ENCODE measurements around the gene B3GALT6. TPM values are rescaled to one million over a fixed set of nuclear protein-coding genes. Genes with fewer than 3 reads are reported as not detected.

The B3GALT6 gene
- total RNA-seq, 1 donor from 2014 or later: 8.6 TPM

DNA sequence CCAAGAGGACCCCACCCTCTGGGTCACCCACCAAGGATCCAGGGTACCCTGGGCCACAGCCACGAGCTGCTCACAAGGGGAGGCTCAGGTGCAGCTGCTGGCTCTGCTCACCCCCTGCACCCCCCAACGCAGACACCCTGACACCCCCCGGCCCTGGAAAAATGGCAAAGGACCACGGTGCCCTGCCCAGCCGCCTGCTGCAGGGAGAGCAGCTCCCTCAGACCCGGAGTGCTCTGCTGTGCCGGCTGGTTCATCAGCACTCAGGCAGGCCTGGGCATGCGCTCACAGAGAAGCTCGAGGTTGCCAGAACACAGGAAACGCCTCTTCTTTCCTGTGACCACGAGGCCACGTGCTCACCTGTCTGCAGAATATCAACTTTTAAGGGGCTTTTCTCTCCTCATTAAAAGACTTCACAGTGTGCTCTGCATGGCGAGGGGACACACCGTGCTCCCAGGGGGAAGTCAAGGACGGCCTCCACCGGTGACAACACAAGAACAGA lies 18.8 kb downstream of the B3GALT6 start:
- no peak for ATAC-seq (ENCODE audit: poor library complexity)
- no peak for DNase-seq
- intact Hi-C loops (cut with DNase I): no loop called here

DNA sequence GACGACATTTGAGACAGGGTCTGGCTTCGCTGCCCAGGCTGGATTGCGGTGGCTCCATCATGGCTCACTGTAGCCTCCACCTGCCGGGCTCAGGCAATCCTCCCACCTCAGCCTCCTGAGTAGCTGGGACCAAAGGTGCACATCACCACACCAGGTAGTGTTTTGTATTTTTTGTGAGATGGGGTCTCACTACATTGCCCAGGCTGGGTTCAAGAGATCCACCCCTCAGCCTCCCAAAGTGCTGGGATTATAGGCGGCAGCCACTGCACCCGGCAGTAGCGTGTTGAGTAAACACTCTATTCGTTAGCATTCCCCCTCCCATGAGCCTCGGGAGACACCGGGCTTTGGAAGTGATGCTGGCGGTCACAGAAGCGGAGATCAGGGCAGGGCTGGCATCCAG lies 21.3 kb downstream of the B3GALT6 start:
- no peak for DNase-seq
- intact Hi-C loops (cut with DNase I): no loop called here
- no peak for ATAC-seq (ENCODE audit: poor library complexity)

DNA sequence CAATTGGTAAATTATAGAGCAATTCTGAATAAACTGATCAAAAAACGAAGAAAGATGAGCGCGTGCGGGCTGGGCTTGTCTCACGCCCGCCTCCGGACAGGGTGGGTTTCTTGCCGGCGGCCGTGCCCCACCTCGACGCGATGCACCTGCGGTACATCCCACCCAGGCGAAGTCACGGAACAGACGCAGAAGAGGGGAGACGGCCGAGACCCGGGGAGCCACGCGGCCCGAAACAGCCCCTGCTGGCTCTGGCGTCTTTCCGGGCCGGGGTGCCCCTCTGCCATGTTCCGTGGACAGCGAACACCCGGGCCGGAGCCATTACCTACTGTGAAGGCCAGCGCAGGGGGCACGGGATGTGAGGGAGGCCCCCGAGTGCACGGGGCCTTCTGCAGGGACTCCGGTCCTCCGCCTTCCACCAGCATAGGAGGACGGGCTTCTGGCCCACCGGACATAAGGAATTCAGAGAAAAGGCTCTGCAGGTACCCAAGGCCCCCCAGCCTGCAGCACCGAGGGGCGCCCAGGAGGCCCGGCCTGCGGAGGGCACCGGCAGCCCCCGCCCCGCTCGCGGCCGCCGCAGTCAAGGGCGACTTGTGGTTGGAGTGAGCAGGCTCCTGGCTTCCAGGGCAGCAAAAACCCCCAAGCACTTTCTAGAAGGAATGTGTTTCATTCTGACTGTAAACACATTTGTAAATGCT lies 22.1 kb downstream of the B3GALT6 start:
- ATAC-seq (ENCODE audit: poor library complexity): no peak
- intact Hi-C loops (cut with DNase I): no loop called here
- no peak for DNase-seq

DNA sequence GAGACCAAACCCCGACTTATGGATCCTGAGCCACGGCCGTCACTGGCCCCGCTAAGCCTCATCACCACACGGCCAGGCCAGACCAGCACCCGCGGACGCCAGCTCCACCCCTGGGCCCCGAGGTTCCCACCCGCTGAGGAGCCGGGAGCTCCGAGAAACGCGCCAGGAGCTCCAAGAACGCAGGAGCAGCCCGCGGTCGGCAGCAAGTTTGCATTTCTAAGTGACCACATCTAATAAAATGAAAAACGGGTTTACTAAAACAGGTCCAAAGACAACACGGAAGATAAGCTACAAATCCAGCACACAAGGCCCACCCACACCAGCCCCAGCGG lies 22.6 kb downstream of the B3GALT6 start:
- intact Hi-C loops (cut with DNase I): no loop called here
- ATAC-seq (ENCODE audit: poor library complexity): no peak

DNA sequence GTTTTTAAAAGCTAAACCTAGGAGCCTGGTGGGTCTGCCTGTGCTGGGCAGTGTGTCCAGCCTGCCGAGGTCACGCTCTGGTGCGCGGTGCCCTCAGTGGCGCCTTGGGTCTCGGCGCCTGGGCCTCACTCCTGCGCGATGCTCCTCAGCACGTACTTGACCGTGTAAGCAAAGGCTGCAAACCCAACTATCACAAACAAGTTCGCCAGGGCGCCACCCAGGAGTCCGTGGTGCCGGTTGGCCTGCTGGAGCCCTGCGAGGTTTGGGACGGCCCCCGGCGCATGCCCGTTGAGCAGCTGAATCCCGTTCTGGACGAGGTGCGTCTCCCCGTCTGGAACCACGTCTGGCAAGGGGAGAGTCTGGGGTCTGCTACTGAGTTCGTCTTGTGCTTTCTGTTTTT lies 23.0 kb downstream of the B3GALT6 start:
- DNase-seq: no peak

More for the DNA sequence above, 22.6 kb downstream of the B3GALT6 start:
- DNase-seq: no peak

DNA sequence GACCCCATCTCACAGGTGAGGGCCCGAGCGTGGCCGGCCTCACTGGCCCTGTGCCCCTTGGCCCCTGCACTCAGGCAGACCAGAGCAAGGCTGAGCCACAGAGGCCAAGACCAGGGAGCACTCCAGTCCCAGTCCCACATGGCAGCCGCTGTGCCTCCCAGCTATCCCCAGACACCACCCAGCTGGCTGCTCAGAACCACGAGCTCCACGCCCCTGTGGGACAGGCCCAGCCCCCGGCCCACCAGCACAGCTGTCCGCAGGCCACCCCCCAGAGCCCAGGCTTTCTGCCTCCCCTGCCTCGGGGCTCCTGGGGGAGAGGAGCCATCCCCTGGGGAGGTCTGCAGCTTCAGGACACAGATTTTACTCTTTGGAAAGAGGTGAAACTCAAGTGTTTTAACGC lies 23.6 kb downstream of the B3GALT6 start:
- ATAC-seq (ENCODE audit: poor library complexity) (no peak), DNase-seq (no peak)
- intact Hi-C loops (cut with DNase I): no loop called here

More for the DNA sequence above, 23.0 kb downstream of the B3GALT6 start:
- intact Hi-C loops (cut with DNase I): no loop called here
- no peak for ATAC-seq (ENCODE audit: poor library complexity)

DNA sequence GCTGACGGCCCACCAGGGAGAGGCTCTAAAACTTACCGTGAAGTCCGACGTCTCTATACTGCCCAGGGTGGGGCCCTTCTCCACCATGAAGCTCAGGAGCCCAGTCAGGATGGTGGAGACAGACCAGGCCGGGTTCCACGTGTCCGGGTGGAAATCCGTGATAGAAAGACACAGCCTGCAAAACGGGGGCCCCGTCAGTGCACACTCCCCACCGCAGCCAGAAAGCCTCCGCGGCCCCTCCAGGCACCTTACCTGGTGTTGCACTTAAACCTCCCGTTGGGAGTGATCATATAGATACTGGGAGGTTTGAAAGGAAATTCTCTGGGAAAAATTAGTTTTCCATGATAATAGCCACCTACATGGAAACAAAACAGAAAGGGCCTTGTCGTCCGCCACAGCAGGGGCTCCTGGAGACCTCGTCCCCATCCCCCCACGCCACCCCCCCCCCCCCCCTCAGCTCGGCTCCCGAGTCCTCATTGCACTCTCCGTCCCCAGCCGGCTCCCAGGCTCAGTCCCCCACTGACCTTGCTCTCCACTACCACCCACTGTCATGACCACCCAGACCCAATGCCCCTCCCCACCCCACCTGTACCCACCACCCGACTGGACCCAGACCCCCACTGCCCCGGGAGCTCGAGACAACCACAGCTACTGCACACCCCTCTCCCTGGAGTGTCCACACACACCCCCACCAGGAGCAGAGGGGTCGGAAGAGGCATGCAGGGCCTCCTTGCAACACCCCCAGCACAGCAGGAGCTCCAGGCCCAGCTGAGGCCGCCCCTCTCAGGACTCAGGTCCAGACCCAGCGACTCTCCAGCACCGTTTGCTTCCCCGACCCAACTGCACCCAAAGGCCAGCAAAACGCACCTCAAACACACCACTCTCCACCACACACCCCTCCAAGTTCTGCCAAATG lies 25.2 kb downstream of the B3GALT6 start:
- DNase-seq (no peak), ATAC-seq (ENCODE audit: poor library complexity) (no peak)
- intact Hi-C loops (cut with DNase I): no loop called here

DNA sequence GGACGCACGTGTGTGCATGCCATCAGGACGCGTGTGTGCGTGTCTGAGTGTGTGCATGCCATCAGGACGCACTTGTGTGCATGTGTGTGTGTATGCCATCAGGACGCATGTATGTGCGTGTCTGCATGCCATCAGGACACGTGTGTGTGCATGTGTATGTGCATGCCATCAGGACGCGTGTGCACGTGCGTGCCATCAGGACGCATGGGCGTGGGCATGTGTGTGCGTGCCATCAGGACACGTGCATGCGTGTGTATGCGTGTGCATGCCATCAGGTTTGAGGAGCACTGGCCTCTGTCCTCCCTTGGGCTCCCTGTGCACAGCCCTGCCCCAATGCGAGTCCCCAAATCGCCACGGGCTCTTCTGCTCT lies 27.1 kb downstream of the B3GALT6 start:
- intact Hi-C loops (cut with DNase I): no loop called here
- no peak for DNase-seq
- ATAC-seq (ENCODE audit: poor library complexity): no peak

DNA sequence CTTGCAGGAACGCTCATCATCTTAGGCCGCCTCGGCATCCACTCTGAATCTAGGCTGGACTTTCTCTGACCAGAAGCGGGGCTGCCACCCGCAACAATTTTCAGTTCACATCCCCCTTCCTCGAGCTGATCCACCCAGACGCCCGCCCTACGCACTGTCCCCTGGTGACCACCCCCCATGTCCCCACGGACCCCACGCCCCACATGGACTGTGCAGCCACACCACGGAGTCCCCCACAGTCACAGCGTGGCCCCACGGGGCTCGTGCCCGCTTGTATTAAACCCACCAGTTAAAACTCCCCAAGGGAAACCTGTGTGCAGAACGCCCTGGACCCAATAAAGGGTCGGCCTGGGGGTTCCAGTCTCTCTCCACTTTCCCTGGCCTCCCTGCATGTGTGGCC lies 27.5 kb downstream of the B3GALT6 start:
- DNase-seq (no peak), ATAC-seq (ENCODE audit: poor library complexity) (no peak)
- intact Hi-C loops (cut with DNase I): no loop called here

DNA sequence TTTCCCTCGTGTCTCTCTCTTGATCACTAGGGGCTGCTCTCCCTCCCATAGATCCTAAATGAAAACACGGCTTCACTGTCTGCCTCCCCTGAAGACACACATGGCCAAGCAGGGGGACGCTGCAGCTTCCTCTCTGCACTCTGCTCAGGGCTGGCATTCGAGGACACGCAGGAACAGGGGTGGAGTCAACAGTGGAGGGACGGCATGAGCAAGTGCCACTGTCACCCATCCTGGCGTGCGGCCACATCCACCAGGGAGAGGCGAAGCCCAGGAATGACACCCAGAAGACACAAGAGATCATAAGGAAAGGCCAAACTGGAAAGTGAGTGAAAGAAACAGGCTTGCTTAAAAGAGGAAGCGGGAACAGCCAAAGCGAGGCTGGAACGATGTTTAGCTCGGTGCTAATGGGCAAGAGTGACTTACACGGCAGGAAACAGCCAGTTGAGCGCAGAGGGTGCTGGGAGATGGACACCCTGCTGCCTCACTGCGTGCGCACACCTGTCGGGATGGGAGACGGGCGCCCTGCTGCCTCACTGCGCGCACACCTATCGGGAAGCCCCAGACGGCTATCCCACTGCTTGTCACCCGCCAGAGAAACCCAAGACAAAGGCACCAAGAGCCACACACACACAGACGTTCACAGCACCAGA lies 28.0 kb downstream of the B3GALT6 start:
- ATAC-seq (ENCODE audit: poor library complexity) (peak; percentile 66), DNase-seq (peak; percentile 70)
- intact Hi-C loops (cut with DNase I): no loop called here

DNA sequence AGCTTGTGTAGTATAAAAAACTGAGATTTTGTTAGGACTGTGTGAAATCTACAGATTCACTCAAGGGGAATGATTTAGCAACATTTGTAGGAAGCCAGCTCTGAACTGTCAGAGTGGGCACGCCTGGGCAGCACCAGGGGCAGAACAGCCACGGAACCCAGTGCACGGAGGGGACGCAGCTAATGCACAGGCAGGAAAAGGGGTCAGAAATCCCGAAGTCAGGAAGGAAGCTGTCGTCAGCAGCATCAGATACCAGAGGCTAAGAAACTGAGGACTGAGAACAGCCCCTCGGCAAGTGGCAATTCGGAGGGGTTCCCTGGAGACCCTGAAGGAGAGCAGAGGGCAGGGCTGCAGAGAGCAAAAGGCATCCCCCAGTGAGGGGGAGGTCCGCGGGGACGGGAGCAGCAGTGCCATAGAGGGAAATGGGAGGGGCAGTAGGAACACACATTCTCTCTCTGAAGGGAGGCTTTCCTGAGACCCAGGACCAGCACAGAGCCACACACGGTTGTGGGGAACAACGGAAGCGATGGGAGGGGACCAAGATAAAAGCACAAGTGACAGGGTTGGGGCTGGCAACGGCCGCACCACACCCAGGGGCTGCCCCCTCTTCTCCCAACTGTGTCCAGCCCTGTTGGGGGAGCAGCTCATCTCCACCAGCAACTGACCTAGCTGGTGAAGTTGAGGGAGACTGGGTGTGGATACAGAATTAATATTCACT lies 29.0 kb downstream of the B3GALT6 start:
- intact Hi-C loops (cut with DNase I): no loop called here
- ATAC-seq (ENCODE audit: poor library complexity) (no peak), DNase-seq (no peak)

DNA sequence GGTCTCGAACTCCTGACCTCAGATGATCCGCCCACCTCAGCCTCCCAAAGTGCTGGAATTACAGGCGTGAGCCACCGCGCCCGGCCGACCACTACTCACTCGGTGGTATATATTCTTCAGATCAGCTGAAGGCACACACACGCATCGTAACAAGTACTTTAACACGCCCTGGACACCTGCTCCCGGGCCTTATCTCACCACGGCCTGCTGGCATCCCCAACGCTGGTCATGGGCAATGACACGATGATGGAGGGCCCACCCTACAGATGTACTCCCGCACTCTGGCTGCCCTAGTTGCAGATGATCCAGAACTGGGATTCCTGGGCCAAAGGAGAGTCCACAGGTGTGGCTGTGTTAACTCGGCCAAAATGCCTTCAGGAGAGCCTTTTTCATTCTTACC lies 30.0 kb downstream of the B3GALT6 start:
- DNase-seq (no peak), ATAC-seq (ENCODE audit: poor library complexity) (no peak)
- intact Hi-C loops (cut with DNase I): no loop called here

DNA sequence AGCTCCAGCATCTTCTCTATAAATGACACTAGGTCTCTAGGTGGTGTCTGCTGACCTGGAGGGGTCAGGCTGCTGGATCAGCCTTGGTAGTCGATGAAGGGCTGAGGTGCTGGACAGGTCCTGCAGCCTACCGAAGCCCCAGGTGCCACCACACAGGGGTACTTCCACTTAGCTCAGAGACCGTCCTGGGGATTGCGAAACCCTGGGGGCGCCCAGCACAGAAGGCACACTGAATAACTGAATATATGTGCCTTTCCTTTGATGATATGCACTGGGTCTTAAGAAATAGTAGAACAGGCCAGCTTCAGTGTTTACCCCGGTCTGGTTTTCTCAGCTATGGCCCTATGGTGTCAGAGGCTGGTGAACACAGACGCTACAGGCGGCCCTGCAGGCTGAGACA lies 30.7 kb downstream of the B3GALT6 start:
- intact Hi-C loops (cut with DNase I): no loop called here
- ATAC-seq (ENCODE audit: poor library complexity): no peak
- DNase-seq: no peak

DNA sequence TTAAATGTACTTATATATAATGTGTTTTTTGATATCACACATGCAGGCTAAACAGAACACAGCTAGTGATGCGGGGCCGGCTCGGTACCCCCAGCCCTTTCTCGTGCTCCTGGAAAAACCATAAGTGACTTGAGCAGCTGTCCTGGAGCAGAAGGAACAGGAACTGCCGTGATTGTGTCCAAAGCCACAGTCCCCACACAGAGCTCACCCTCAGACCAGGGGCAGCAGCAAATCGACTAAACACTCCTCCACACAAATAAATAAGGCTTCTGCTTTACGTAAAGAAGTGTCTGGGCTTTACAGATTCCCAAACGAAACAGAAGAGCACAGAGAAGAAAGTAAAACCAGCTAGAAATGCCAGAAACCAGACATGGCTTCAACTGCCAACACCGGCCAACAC lies 32.0 kb downstream of the B3GALT6 start:
- DNase-seq: no peak
- intact Hi-C loops (cut with DNase I): no loop called here
- no peak for ATAC-seq (ENCODE audit: poor library complexity)

DNA sequence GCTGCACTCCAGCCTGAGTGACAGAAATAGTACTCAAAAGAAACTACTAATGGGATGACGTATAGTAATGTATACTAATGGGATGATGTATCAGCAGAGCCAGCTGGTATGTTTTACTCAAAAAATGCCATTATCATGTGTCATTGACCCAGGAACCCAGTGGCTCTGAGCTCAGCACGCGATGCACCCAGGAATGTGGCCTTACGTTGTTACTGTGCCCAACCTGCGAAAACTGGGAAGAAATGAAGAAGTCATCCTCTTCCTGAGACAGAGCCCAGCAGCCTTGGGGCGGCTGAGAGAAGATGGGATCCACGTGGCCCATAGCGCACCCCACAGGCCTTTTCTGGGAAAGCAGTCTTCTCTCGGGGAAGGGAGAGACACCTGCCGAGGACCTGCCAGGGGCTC lies 32.8 kb downstream of the B3GALT6 start:
- no peak for ATAC-seq (ENCODE audit: poor library complexity)
- intact Hi-C loops (cut with DNase I): no loop called here
- DNase-seq: no peak

DNA sequence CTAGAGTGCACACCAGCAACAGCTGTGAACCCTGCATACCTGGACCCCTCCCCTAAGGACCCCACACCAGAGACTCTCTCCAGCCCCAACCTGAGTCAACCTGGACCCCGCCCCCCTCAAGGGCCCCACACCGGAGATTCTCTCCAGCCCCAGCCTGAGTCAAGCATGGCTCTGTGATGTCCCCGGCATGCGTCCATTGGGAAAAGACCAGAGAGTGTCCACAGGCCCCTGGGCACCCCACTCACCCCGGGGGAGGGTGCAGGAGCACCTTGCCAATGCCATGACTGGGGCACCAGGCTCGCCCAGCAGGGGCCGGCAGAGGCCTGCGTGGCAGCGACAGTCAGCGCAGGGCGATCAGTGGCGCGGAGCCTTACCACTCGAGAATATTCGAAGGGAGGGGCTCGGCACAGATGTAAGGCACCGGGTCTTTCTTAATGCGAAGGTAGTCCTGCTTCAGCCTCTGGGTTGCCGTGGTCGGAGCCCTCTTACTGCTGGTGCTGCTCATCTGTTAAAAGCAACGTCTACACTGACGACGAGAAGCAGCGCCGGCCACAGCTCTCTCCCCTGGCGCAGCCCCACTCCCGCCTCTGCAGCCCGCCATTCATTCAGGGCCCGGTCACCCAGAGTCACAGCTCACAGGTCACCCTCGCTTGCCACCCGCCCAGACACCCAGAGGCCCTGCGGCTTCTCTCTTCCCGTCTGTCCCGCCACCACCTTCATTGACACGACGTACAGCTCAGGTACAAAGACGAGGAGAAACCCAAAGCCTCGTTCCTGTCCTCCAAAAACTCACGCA lies 35.6 kb downstream of the B3GALT6 start:
- DNase-seq (no peak), ATAC-seq (ENCODE audit: poor library complexity) (no peak)
- intact Hi-C loops (cut with DNase I): no loop called here

DNA sequence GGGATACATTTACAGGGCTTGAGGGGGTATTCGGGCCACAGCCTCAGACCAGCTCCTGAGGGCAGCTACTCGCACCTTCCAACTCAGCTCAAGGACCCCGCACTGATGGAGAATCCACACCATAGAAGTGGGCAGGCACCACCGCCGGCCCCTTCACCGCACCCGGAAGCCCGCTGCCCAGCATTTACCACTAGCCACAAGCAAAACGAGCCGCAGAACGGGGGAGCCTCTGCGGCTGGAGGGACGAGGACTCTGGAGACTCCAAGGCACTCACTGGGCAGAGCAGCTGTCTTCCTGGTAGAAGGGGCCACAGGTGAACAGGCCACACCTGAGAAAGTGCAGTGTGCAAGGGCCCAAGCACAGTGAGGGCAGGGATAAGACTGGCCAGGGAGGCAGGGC lies 36.2 kb downstream of the B3GALT6 start:
- intact Hi-C loops (cut with DNase I): no loop called here
- DNase-seq (no peak), ATAC-seq (ENCODE audit: poor library complexity) (no peak)

DNA sequence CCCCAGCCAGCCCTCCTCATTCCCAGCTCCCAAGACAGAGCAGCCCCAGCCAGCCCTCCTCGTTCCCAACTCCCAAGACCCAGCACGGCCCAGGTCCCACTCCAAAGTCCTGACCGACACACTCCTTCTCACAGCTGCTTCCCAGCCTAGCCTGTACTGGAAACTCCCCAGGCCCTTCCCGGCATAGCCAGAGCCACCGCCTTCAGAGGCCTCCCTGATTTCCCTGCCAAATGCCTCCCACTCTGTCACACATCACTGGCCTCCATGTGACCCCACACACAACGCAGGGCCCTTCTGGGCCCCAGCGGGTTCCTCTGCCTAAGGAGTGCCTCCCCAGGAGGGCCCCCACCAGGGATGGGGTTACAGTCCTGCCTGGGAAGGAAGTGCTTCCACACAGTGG lies 38.8 kb downstream of the B3GALT6 start:
- ATAC-seq (ENCODE audit: poor library complexity): no peak
- DNase-seq: no peak
- intact Hi-C loops (cut with DNase I): no loop called here
